ENCODE results near the gene ENAH. TPM values are rescaled to one million over a fixed set of nuclear protein-coding genes. Genes with fewer than 3 reads are reported as not detected.

Gene ENAH
- total RNA-seq, 1 experiment from 2014 or later, result 420 TPM

GRCh38 chr1:225572422-225572821 lies 80.5 kb downstream of the ENAH start:
- CTCF ChIA-PET, result interaction anchor here (0.6 to 4.6 kb wide), 8 partner anchors 8 to 1221 kb away, joined by 3 to 27 read pairs (median 4); no protein-coding TSS in a partner anchor
- DNase-seq (ENCODE audit: unreplicated experiment), result peak; percentile 33
- TF ChIP-seq CTCF (IDR thresholded peaks at IDR 0.05; ENCODE audit: unreplicated experiment), result no peak
- no TSS peak for BruUV-seq (replicated peaks)
- Mint-ChIP-seq H3K9me3 (ENCODE audit: unreplicated experiment) (no peaks in the 10 kb centered on the region), H3K4me3 (ENCODE audit: unreplicated experiment) (no peak overlapping the region), H3K27me3 (ENCODE audit: insufficient read depth, unreplicated experiment) (no peaks in the 10 kb centered on the region), H3K27ac (ENCODE audit: low read depth, unreplicated experiment) (no peak overlapping the region), H3K36me3 (ENCODE audit: insufficient read depth, unreplicated experiment) (peaks cover 1% of the 10 kb centered on the region), H3K4me1 (ENCODE audit: insufficient read depth, unreplicated experiment) (peaks cover 28% of the 10 kb centered on the region)
- POLR2A ChIA-PET, result interaction anchor here (0.8 to 1.8 kb wide), 9 partner anchors 9 to 205 kb away, joined by 3 to 6 read pairs (median 4); partner anchors contain the start of genes ENAH and SRP9
- intact Hi-C loops (cut with micrococcal nuclease), result no loop called here

GRCh38 chr1:225567789-225568188 lies 85.1 kb downstream of the ENAH start:
- CTCF ChIA-PET, result interaction anchor here (1.4 kb wide), 1 partner anchor 93 kb away, joined by 4 read pairs; no protein-coding TSS in a partner anchor
- Mint-ChIP-seq H3K9me3 (ENCODE audit: unreplicated experiment) (no peaks in the 10 kb centered on the region), H3K27me3 (ENCODE audit: insufficient read depth, unreplicated experiment) (no peaks in the 10 kb centered on the region), H3K4me3 (ENCODE audit: unreplicated experiment) (no peak overlapping the region), H3K4me1 (ENCODE audit: insufficient read depth, unreplicated experiment) (peaks cover 13% of the 10 kb centered on the region), H3K27ac (ENCODE audit: low read depth, unreplicated experiment) (no peak overlapping the region), H3K36me3 (ENCODE audit: insufficient read depth, unreplicated experiment) (peaks cover 46% of the 10 kb centered on the region)
- DNase-seq (ENCODE audit: unreplicated experiment), result peak; percentile 44
- BruUV-seq (replicated peaks), result no TSS peak
- peak; percentile 20 for TF ChIP-seq CTCF (IDR thresholded peaks at IDR 0.05; ENCODE audit: unreplicated experiment)
- POLR2A ChIA-PET, result interaction anchor here (0.6 to 2.8 kb wide), 9 partner anchors 8 to 952 kb away, joined by 3 to 19 read pairs (median 5); partner anchors contain the start of genes CNIH3 and ENAH
- intact Hi-C loops (cut with micrococcal nuclease), result no loop called here

GRCh38 chr1:225565847-225566246 lies 87.1 kb downstream of the ENAH start:
- BruUV-seq (replicated peaks), result no TSS peak
- POLR2A ChIA-PET, result interaction anchor here (0.7 to 2.8 kb wide), 12 partner anchors 10 to 743 kb away, joined by 3 to 19 read pairs (median 3); partner anchors contain the start of genes ENAH and LIN9
- peaks cover 5% of the 10 kb centered on the region for H3K4me1 Mint-ChIP-seq (ENCODE audit: insufficient read depth, unreplicated experiment)
- H3K9me3 Mint-ChIP-seq (ENCODE audit: unreplicated experiment), result no peaks in the 10 kb centered on the region
- DNase-seq (ENCODE audit: unreplicated experiment), result no peak
- no peak overlapping the region for H3K27ac Mint-ChIP-seq (ENCODE audit: low read depth, unreplicated experiment)
- intact Hi-C loops (cut with micrococcal nuclease), result no loop called here
- H3K27me3 Mint-ChIP-seq (ENCODE audit: insufficient read depth, unreplicated experiment), result no peaks in the 10 kb centered on the region
- no peak overlapping the region for H3K4me3 Mint-ChIP-seq (ENCODE audit: unreplicated experiment)
- H3K36me3 Mint-ChIP-seq (ENCODE audit: insufficient read depth, unreplicated experiment), result peaks cover 59% of the 10 kb centered on the region
- CTCF ChIA-PET, result interaction anchor here (0.5 to 11.7 kb wide), 8 partner anchors 10 to 205 kb away, joined by 3 to 136 read pairs (median 4); no protein-coding TSS in a partner anchor
- no peak for TF ChIP-seq CTCF (IDR thresholded peaks at IDR 0.05; ENCODE audit: unreplicated experiment)

GRCh38 chr1:225561675-225562074 lies 91.2 kb downstream of the ENAH start:
- Mint-ChIP-seq H3K27me3 (ENCODE audit: insufficient read depth, unreplicated experiment) (no peaks in the 10 kb centered on the region), H3K4me1 (ENCODE audit: insufficient read depth, unreplicated experiment) (peaks cover 13% of the 10 kb centered on the region), H3K9me3 (ENCODE audit: unreplicated experiment) (peaks cover 4% of the 10 kb centered on the region), H3K27ac (ENCODE audit: low read depth, unreplicated experiment) (no peak overlapping the region), H3K4me3 (ENCODE audit: unreplicated experiment) (no peak overlapping the region), H3K36me3 (ENCODE audit: insufficient read depth, unreplicated experiment) (peaks cover 87% of the 10 kb centered on the region)
- CTCF ChIA-PET, result interaction anchor here (0.6 to 11.7 kb wide), 7 partner anchors 8 to 559 kb away, joined by 3 to 136 read pairs (median 3); no protein-coding TSS in a partner anchor
- intact Hi-C loops (cut with micrococcal nuclease), result no loop called here
- no TSS peak for BruUV-seq (replicated peaks)
- no peak for TF ChIP-seq CTCF (IDR thresholded peaks at IDR 0.05; ENCODE audit: unreplicated experiment)
- no peak for DNase-seq (ENCODE audit: unreplicated experiment)
- POLR2A ChIA-PET, result interaction anchor here (1.6 to 2.2 kb wide), 5 partner anchors 15 to 210 kb away, joined by 3 to 8 read pairs (median 6); no protein-coding TSS in a partner anchor

All from MCF 10A (cell line).